GM10248 (cell line): ENCODE data around the gene ARHGAP31.

Experiments used
- CTCF ChIA-PET: fragments of 300-600 bp; sonication (Branson Sonifier 250); formaldehyde crosslinking; extraction: SDS; loops from one replicate; lab custom pipeline; 2021; ENCODE audit warnings: antibody characterized with exemption; lab: Yijun Ruan, JAX
- POLR2A ChIA-PET: fragments of 350-650 bp; sonication (Branson Sonifier 250); formaldehyde crosslinking; extraction: SDS; loops from one replicate; lab custom pipeline; 2020; ENCODE audit warnings: antibody characterized with exemption; lab: Yijun Ruan, JAX
- DNase-seq: peaks from one replicate; pipeline ENCODE4 v3.0.0; 2012; ENCODE audit errors: extremely low spot score
- TF ChIP-seq, protein P1 (sequence below): IDR thresholded peaks from 2 replicates; pipeline ENCODE4 v1.5.1; 2012; ENCODE audit warnings: mild to moderate bottlenecking, low read depth; ENCODE audit errors: extremely low read depth, missing control alignments, control extremely low read depth

Gene ARHGAP31

DNA sequence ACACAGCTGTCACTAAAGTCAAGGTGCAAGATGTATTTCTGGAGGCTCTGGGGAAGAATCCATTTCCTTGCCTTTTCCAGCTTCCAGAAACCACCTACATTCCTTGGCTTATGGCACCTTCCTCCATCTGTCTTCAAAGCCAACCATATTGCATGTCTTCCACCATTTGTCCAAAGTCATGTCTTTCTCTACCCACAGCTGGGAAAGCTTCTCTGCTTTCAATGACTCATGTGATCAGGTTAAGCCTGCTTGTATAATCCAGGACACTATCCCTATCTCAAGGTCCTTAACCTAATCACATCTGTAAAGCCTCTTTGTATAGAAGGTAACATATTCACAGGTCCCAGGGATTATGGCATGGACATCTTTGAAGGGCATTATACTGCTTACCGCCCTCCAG lies 14.2 kb downstream of the ARHGAP31 start:
- POLR2A ChIA-PET: interaction anchor here (0.7 kb wide), 1 partner anchor 199 kb away, joined by 4 read pairs; no protein-coding TSS in a partner anchor
- TF ChIP-seq, protein P1, sequence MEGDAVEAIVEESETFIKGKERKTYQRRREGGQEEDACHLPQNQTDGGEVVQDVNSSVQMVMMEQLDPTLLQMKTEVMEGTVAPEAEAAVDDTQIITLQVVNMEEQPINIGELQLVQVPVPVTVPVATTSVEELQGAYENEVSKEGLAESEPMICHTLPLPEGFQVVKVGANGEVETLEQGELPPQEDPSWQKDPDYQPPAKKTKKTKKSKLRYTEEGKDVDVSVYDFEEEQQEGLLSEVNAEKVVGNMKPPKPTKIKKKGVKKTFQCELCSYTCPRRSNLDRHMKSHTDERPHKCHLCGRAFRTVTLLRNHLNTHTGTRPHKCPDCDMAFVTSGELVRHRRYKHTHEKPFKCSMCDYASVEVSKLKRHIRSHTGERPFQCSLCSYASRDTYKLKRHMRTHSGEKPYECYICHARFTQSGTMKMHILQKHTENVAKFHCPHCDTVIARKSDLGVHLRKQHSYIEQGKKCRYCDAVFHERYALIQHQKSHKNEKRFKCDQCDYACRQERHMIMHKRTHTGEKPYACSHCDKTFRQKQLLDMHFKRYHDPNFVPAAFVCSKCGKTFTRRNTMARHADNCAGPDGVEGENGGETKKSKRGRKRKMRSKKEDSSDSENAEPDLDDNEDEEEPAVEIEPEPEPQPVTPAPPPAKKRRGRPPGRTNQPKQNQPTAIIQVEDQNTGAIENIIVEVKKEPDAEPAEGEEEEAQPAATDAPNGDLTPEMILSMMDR: no peak
- DNase-seq: no peak
- CTCF ChIA-PET: no interaction called here

DNA sequence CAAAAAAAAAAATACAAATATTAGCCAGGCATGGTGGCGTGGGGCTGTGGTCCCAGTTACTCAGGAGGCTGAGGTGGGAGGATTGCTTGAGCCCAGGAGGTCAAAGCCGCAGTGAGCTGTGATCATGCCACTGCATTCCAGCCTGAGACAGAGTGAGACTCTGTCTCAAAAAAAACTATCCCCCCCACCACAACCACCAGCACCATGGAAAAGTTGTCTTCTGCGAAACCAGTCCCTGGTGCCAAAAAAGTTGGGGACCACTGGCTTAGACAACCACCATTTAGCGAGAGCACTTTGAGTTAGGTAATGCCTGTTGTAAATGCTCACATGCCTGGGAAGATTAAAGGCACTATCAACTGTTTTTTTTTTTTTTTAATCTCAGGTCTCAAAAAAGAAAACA lies 15.4 kb downstream of the ARHGAP31 start:
- TF ChIP-seq, protein P1: no peak
- DNase-seq: no peak
- ChIA-PET POLR2A (no interaction called here), CTCF (no interaction called here)

DNA sequence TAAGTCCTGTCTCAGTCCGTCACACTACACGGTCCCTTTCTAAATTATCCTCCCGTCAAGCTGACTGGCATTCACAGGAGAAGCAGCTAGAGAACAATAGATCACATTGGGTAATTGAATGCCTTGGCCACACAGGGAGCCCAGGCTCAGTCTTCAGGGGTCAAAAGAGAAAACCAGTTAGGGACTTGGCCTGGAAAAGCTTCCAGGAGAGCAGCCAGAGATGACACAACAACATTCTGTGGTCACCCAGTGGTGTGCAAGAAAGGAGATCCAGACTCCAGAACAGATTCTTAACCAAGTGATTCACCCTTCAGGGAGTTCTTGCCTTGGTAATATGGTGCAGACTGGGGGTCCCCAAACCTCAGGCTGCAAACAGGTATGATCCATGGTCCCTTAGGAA lies 15.9 kb downstream of the ARHGAP31 start:
- POLR2A ChIA-PET: no interaction called here
- CTCF ChIA-PET: interaction anchor here (1.1 to 1.4 kb wide), 2 partner anchors 9 to 13 kb away, joined by 3 to 10 read pairs; no protein-coding TSS in a partner anchor
- TF ChIP-seq, protein P1: no peak
- DNase-seq: no peak

DNA sequence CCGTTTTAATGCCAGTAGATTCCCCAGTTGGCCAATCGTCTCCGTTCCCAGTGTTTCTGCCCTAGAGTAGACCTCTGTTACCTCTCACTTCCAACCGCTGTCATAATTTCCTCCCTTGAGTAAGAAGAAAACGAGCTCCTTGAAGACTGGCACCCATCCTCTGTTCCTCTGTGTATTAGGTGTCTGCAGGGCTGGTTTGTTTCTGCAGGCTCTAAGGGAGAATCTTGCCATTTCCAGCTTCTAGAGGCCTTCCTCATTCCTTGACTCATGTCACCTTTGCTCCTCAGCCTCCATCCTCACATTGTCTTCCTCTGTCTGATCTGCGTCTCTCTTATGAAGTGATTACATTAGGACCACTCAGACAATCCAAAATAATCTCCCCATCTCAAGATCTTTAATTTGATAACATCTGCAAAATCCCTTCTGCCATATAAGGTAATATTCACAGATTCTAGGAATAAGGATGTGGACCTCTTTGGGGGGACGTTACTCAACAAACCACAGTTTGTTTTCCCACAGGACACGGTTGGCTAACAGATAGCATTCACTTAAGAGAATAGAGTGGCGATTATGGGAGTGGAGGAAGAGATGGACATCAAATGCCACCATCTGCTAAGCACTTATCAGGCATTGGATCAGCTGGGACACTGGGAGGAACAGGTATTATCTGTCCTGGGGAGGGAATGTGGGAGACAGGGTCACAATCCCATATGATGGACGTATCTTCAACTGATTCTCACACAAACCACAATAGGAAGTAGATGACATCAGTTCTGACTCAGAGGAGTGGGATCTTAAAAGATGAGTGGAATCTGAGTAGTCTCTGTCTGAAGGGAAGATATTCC lies 17.1 kb downstream of the ARHGAP31 start:
- CTCF ChIA-PET: interaction anchor here (0.9 to 1.4 kb wide), 3 partner anchors 11 to 17 kb away, joined by 3 to 10 read pairs (median 4); partner anchors contain the start of gene ARHGAP31
- TF ChIP-seq, protein P1: no peak
- POLR2A ChIA-PET: no interaction called here
- DNase-seq: no peak

DNA sequence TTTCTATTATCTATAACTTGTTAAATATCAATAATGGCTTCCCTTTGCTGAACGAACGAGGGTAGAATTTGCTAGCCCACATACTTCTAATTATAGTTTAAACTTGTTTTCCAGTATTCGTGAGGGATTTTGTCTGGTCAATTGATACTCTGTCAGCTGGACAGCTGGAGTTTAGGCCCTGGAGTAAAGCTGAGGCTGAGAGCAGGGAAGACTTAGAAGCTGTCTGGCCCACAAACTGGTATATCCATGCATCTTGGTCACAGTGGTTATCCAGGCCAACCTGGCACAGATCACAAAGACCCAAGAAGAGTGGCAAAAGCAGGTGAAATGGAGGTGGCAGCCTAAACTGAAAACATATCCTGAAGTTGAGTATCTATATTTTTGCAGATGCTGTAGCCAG lies 19.3 kb downstream of the ARHGAP31 start:
- no peak for DNase-seq
- CTCF ChIA-PET: interaction anchor here (1.3 to 1.4 kb wide), 2 partner anchors 9 to 40 kb away, joined by 3 to 4 read pairs; no protein-coding TSS in a partner anchor
- POLR2A ChIA-PET: no interaction called here
- TF ChIP-seq, protein P1: no peak

DNA sequence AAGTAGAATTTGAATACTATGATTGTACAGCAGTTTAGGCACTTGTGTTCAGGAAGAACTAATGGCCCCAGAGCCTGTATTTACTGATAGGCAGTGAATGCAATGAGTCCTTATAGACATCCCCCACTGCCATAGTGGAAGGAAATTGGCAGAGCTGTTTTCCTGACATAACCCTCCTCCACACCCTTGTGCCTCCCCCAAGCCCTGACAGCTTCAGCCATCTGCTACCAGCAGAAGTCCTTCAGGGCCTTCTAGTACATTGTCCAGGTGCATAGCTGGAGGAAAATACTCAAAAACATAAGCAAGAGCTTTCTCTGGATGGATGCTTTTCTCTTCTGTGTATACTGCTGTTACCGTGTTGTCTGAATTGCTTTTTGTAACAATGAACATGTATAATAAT lies 20.6 kb downstream of the ARHGAP31 start:
- POLR2A ChIA-PET: interaction anchor here (0.5 kb wide), 1 partner anchor 298 kb away, joined by 3 read pairs; no protein-coding TSS in a partner anchor
- no peak for DNase-seq
- TF ChIP-seq, protein P1: no peak
- CTCF ChIA-PET: interaction anchor here (1.2 to 2.4 kb wide), 2 partner anchors 11 to 12 kb away, joined by 6 to 7 read pairs; no protein-coding TSS in a partner anchor
